Fibroblast of the aortic adventitia (primary cell): ENCODE results near the gene TANC1. TPM values are rescaled to one million over a fixed set of nuclear protein-coding genes. Genes with fewer than 3 reads are reported as not detected.

Experiments used
- DNase-seq: peaks from one replicate; pipeline ENCODE4 v3.0.0-alpha.2; 2010; ENCODE audit warnings: low read depth
- H3K4me3 ChIP-seq: 2 replicates; pipeline ENCODE4 v1.5.1; 2011; ENCODE audit warnings: low read depth, mild to moderate bottlenecking, control low read depth, low read length, moderate library complexity
- total RNA-seq: library from RNA; depleted of rRNA; stranded (reverse); fragments of >200 nt; gene quantifications from 2 replicates; pipeline ENCODE4 v1.2.3, GENCODE V29; 2012; ENCODE audit warnings: low replicate concordance
- TF ChIP-seq, protein P1 (sequence below): IDR thresholded peaks from 2 replicates; pipeline ENCODE4 v1.5.1; 2011; ENCODE audit warnings: mild to moderate bottlenecking, low read length, control low read depth, inconsistent platforms; ENCODE audit not compliant: insufficient read depth

The TANC1 gene
- total RNA-seq, 1 donor: 11.9 TPM

- TF ChIP-seq, protein P1, sequence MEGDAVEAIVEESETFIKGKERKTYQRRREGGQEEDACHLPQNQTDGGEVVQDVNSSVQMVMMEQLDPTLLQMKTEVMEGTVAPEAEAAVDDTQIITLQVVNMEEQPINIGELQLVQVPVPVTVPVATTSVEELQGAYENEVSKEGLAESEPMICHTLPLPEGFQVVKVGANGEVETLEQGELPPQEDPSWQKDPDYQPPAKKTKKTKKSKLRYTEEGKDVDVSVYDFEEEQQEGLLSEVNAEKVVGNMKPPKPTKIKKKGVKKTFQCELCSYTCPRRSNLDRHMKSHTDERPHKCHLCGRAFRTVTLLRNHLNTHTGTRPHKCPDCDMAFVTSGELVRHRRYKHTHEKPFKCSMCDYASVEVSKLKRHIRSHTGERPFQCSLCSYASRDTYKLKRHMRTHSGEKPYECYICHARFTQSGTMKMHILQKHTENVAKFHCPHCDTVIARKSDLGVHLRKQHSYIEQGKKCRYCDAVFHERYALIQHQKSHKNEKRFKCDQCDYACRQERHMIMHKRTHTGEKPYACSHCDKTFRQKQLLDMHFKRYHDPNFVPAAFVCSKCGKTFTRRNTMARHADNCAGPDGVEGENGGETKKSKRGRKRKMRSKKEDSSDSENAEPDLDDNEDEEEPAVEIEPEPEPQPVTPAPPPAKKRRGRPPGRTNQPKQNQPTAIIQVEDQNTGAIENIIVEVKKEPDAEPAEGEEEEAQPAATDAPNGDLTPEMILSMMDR: no peak
- DNase-seq: no peak
- no peak overlapping the region for H3K4me3 ChIP-seq
Measured at GRCh38 chr2:159192371-159192918, 224.0 kb downstream of the TANC1 start.

DNA sequence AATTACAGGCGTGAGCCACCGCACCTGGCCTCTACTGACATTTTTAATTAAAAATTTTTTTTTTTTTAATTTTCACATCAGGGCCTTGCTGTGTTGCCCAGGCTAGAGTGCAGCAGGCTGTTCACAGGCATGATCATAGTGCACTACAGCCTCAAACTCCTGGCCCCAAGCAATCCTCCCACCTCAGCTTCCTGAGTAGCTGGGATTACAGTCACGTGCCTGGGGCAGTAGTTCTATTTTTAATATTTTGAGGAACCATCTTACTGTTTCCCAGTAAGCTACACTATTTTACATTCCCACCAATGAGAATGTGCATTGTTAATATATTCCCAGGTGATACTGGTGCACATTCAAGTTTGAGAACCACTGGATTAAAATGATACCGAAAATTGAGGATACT, 225.4 kb downstream of the TANC1 start:
- no peak for DNase-seq
- TF ChIP-seq, protein P1: no peak
- no peak overlapping the region for H3K4me3 ChIP-seq

GRCh38 chr2:159194241-159194640, 225.8 kb downstream of the TANC1 start:
- TF ChIP-seq, protein P1: no peak
- DNase-seq: no peak
- H3K4me3 ChIP-seq: no peak overlapping the region

DNA sequence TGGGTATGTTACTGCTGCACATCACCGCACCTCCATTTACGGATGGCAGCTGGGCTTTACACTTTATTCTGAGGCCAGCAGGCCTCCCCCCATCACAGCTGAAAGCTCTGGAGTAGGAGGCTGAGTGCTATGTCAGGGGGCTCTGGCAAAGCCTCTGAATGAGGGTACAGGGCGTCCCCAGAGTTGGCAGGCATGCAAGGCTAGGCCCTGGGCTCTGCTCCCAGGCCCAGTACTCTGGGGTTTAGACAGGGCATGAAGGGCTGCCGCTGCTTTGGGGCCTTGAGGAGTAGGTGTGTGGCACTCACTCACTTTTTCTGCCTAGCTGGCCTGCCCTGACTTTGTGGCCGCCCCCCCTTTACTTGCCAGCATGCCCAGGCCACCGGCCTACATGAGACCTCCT, 227.3 kb downstream of the TANC1 start:
- H3K4me3 ChIP-seq: no peak overlapping the region
- no peak for DNase-seq
- TF ChIP-seq, protein P1: no peak

- H3K4me3 ChIP-seq: no peak overlapping the region
- DNase-seq: no peak
- TF ChIP-seq, protein P1: no peak
Measured at GRCh38 chr2:159196393-159196925, 228.0 kb downstream of the TANC1 start.

DNA sequence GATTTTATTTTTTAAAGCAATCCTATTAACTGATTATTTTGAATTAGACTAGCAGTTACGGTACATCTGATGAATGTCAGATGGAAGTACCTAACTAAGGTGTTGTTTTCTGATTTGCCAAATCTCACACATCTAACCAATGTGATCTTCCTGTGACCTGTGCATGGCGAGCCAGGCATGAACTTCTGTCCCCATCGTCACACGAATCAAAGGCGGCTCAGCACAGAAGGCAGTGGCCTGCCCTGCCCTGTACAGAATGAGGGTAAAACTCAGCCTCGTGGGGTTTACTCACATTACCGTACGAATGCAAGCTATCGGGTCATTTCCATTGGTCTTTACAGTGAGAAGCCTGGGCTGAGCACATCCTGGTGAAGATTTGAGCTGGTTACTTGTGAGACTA, 230.8 kb downstream of the TANC1 start:
- DNase-seq: no peak
- TF ChIP-seq, protein P1: no peak

GRCh38 chr2:159199761-159200465, 231.5 kb downstream of the TANC1 start:
- no peak overlapping the region for H3K4me3 ChIP-seq
- peak; percentile 87 for DNase-seq
- TF ChIP-seq, protein P1: peak; percentile 13

More for the DNA sequence above, 230.8 kb downstream of the TANC1 start:
- H3K4me3 ChIP-seq: no peak overlapping the region
